SJSA1 (cell line): Measurements from ENCODE around the gene NFATC3. TPM values are rescaled to one million over a fixed set of nuclear protein-coding genes. Genes with fewer than 3 reads are reported as not detected.

Experiments used
- DNase-seq, 2 experiments: peaks; one replicate each; pipeline ENCODE4 v3.0.0-alpha.2; 2015 to 2020; ENCODE audit warnings: low spot score in 2 of 2, low read depth in 1 of 2
- H3K27ac ChIP-seq: fragments of 250-450 bp; sonication (Bioruptor Pico); 2 replicates; pipeline ENCODE4 v1.5.1; 2020; ENCODE audit warnings: mild to moderate bottlenecking, moderate library complexity
- H3K27me3 ChIP-seq: fragments of 250-450 bp; sonication (Bioruptor Pico); replicated peaks from 2 replicates; pipeline ENCODE4 v1.5.1; 2020; ENCODE audit warnings: mild to moderate bottlenecking, moderate library complexity
- H3K36me3 ChIP-seq: fragments of 250-450 bp; sonication (Bioruptor Pico); 2 replicates; pipeline ENCODE4 v1.5.1; 2020; ENCODE audit warnings: mild to moderate bottlenecking
- H3K4me1 ChIP-seq: fragments of 250-450 bp; sonication (Bioruptor Pico); replicated peaks from 2 replicates; pipeline ENCODE4 v1.6.1; 2021; ENCODE audit warnings: mild to moderate bottlenecking
- H3K4me3 ChIP-seq: fragments of 250-450 bp; sonication (Bioruptor Pico); 2 replicates; pipeline ENCODE4 v1.5.1; 2020; ENCODE audit warnings: mild to moderate bottlenecking
- H3K9me3 ChIP-seq: fragments of 250-450 bp; sonication (Bioruptor Pico); replicated peaks from 2 replicates; pipeline ENCODE4 v1.5.1; 2020; ENCODE audit warnings: mild to moderate bottlenecking
- total RNA-seq: library from RNA; depleted of rRNA; stranded (reverse); fragments of >200 nt; shearing (Covaris generic); gene quantifications from 2 replicates; pipeline ENCODE4 v1.2.3, GENCODE V29; 2014

The NFATC3 gene
- total RNA-seq, 1 experiment from 2014 or later, result 33.8 TPM

- Histone ChIP-seq H3K27ac (peak overlapping the region; percentile 91), H3K4me3 (no peak overlapping the region), H3K27me3 (no peaks in the 10 kb centered on the region), H3K9me3 (no peaks in the 10 kb centered on the region), H3K4me1 (peaks cover 31% of the 10 kb centered on the region), H3K36me3 (peaks cover 25% of the 10 kb centered on the region)
- peak; percentile 70 to 75 for DNase-seq
Measured at GRCh38 chr16:68065716-68066305, 19.4 kb upstream of the NFATC3 start.

DNA sequence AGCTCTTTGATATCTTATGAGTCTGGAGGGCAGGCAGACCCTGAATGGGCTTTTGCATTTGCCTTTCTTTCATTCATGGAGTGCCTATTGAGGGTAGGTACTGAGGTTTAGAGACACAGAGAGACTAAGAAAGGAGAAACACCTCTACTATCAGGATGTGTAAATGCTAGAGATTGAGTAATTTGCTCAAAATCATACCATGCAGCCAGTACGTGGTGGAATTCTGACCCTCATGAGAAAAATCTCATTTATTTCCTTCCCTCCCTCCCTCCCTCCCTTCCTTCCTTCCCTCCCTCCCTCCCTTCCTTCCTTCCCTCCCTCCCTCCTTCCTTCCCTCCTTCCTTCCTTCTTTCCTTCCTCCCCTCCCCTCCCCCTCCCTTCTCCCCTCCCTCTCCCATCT is 18.4 kb upstream of the NFATC3 start:
- H3K4me1 ChIP-seq, result peaks cover 31% of the 10 kb centered on the region
- H3K4me3 ChIP-seq, result no peak overlapping the region
- no peaks in the 10 kb centered on the region for H3K27me3 ChIP-seq
- peaks cover 31% of the 10 kb centered on the region for H3K36me3 ChIP-seq
- no peaks in the 10 kb centered on the region for H3K9me3 ChIP-seq
- no peak for DNase-seq
- H3K27ac ChIP-seq, result no peak overlapping the region

- no peak for DNase-seq
- no peak overlapping the region for H3K4me3 ChIP-seq
- no peak overlapping the region for H3K27ac ChIP-seq
- no peaks in the 10 kb centered on the region for H3K9me3 ChIP-seq
- peaks cover 28% of the 10 kb centered on the region for H3K4me1 ChIP-seq
- H3K27me3 ChIP-seq, result no peaks in the 10 kb centered on the region
- peaks cover 42% of the 10 kb centered on the region for H3K36me3 ChIP-seq
Measured at GRCh38 chr16:68068926-68069325, 16.2 kb upstream of the NFATC3 start.

GRCh38 chr16:68069511-68070248 is 15.5 kb upstream of the NFATC3 start:
- no peak overlapping the region for H3K4me3 ChIP-seq
- H3K9me3 ChIP-seq, result no peaks in the 10 kb centered on the region
- H3K36me3 ChIP-seq, result peaks cover 44% of the 10 kb centered on the region
- no peak for DNase-seq
- H3K27ac ChIP-seq, result no peak overlapping the region
- H3K4me1 ChIP-seq, result peaks cover 21% of the 10 kb centered on the region
- no peaks in the 10 kb centered on the region for H3K27me3 ChIP-seq

DNA sequence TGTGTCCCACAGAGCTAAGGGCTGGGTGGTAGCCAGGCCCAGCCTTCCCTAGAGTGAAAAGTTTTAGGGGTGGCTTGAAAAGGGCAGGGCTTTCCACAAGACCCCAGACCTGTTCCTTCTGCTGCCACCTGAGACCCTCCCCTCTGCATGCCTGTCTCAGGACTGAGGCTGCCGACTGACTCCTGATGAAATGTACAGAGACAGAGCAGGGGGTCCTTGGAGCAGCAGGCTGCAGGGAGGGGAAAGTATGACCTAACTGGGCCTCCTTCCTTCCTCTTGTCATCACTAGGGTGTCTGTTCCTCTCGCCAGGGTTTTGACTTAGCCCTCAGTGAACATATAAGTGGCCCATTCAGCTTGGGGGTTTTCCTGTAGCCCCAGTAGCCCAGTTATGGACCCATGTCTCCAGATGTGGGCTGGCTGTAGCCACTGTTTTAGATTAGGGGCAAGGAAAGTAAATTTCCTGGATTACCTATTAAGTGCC is 14.9 kb upstream of the NFATC3 start:
- Histone ChIP-seq H3K4me1 (peaks cover 15% of the 10 kb centered on the region), H3K36me3 (peaks cover 46% of the 10 kb centered on the region), H3K27me3 (no peaks in the 10 kb centered on the region), H3K9me3 (no peaks in the 10 kb centered on the region), H3K4me3 (no peak overlapping the region), H3K27ac (no peak overlapping the region)
- no peak for DNase-seq

- Histone ChIP-seq H3K27ac (no peak overlapping the region), H3K9me3 (no peaks in the 10 kb centered on the region)
Measured at GRCh38 chr16:68070806-68071517, 14.2 kb upstream of the NFATC3 start.

DNA sequence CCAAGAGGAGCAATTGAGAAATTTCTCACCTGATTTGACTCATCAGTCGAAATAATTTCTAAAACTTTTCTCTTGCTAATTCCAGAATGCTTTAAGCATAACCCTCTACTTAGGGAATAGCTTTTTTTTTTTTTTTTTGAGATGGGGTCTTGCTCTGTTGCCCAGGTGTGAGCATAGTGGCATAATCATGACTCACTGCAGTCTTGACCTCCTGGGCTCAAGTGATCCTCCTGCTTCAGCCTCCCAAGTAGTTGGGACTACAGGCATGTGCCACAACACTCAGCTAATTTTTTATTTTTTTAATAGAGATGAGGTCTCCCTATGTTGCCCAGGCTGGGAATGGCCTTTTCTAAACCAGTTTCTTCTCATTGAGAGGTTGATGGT is 13.7 kb upstream of the NFATC3 start:
- Histone ChIP-seq H3K4me3 (no peak overlapping the region), H3K27ac (no peak overlapping the region), H3K27me3 (no peaks in the 10 kb centered on the region), H3K4me1 (peaks cover 2% of the 10 kb centered on the region), H3K9me3 (no peaks in the 10 kb centered on the region), H3K36me3 (peaks cover 46% of the 10 kb centered on the region)
- no peak for DNase-seq

More at GRCh38 chr16:68070806-68071517, 14.2 kb upstream of the NFATC3 start:
- Histone ChIP-seq H3K36me3 (peaks cover 46% of the 10 kb centered on the region), H3K27me3 (no peaks in the 10 kb centered on the region), H3K4me3 (no peak overlapping the region), H3K4me1 (peaks cover 8% of the 10 kb centered on the region)
- no peak for DNase-seq

GRCh38 chr16:68072038-68072695 is 13.0 kb upstream of the NFATC3 start:
- Histone ChIP-seq H3K4me1 (no peaks in the 10 kb centered on the region), H3K27ac (no peak overlapping the region), H3K36me3 (peaks cover 45% of the 10 kb centered on the region), H3K4me3 (no peak overlapping the region), H3K9me3 (no peaks in the 10 kb centered on the region), H3K27me3 (no peaks in the 10 kb centered on the region)
- DNase-seq, result no peak

DNA sequence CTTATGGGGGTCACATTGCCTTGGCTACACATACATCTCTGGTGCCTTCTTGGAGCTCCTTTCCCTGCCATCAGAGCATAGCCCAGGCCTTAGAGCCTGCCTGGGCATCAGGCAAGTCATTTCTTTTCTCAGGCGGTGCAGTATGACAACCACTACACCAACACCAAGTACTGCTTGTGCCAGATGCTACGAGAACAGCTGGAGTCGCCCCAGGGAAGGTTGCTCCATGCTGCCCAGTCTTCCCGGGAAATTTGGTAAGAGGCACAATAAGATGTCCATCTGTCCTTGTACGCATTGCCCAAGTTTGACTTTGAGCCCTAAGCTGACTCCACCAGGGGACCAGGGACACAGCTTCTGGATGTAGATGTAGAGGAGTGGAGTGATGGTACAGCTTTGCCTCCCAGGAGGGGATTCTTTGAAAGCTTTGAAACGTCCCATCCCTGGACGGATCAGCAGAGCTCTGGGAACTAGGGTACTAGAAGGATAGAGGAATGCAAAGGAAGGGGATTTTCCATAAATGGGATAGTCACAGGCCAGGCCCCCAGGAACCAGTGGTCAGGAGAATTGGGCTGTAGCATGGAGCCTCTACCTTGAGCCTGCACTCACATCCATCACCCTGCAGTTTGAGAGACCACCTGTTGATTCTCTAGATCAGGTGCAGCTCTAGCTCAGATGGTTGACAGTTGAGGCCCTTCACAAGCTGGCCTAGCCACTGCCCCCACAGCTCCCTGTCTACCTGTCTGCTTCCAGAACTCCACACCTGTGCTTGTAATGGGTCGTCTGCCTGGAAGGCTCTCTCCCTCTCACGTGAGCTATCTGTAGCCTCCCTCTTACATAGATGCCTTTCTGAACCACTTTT is 11.0 kb upstream of the NFATC3 start:
- Histone ChIP-seq H3K27me3 (no peaks in the 10 kb centered on the region), H3K9me3 (no peaks in the 10 kb centered on the region), H3K36me3 (peaks cover 56% of the 10 kb centered on the region), H3K4me1 (no peaks in the 10 kb centered on the region), H3K4me3 (no peak overlapping the region), H3K27ac (no peak overlapping the region)
- DNase-seq, result no peak

- H3K36me3 ChIP-seq, result peaks cover 49% of the 10 kb centered on the region
- no peak for DNase-seq
- no peak overlapping the region for H3K27ac ChIP-seq
- H3K4me3 ChIP-seq, result no peak overlapping the region
- no peaks in the 10 kb centered on the region for H3K27me3 ChIP-seq
- no peaks in the 10 kb centered on the region for H3K9me3 ChIP-seq
- H3K4me1 ChIP-seq, result no peaks in the 10 kb centered on the region
Measured at GRCh38 chr16:68074850-68075555, 10.2 kb upstream of the NFATC3 start.

- DNase-seq, result no peak
- Histone ChIP-seq H3K9me3 (no peaks in the 10 kb centered on the region), H3K27me3 (no peaks in the 10 kb centered on the region), H3K36me3 (peaks cover 43% of the 10 kb centered on the region), H3K27ac (no peak overlapping the region), H3K4me1 (no peaks in the 10 kb centered on the region), H3K4me3 (no peak overlapping the region)
Measured at GRCh38 chr16:68075980-68076379, 9.2 kb upstream of the NFATC3 start.

GRCh38 chr16:68076560-68076959 is 8.6 kb upstream of the NFATC3 start:
- Histone ChIP-seq H3K27me3 (no peaks in the 10 kb centered on the region), H3K9me3 (no peaks in the 10 kb centered on the region), H3K36me3 (peaks cover 39% of the 10 kb centered on the region), H3K27ac (no peak overlapping the region), H3K4me3 (no peak overlapping the region), H3K4me1 (no peaks in the 10 kb centered on the region)
- no peak for DNase-seq
